Activated T-helper 1 cell treated with anti-CD3 and anti-CD28 coated beads, Interleukin-12 subunit alpha, Interleukin-12 subunit beta, Interleukin-2, Interleukin-4 antibody, amounts not matched to agents 30 ng/mL and 10 ng/mL and 1 ng/mL, durations not matched to agents 14 hours and 24 hours and 36 hours (primary cell): ENCODE results near the gene CNR2. TPM values are rescaled to one million over a fixed set of nuclear protein-coding genes. Genes with fewer than 3 reads are reported as not detected.

Experiments used
- DNase-seq: peaks from one replicate; pipeline ENCODE4 v3.0.0; 2021; ENCODE audit warnings: low spot score
- H3K27ac Mint-ChIP-seq: one replicate; pipeline ENCODE4 v1.8.0; 2021; ENCODE audit warnings: mild to moderate bottlenecking, mixed read lengths
- H3K27me3 Mint-ChIP-seq: one replicate; pipeline ENCODE4 v1.8.0; 2022; ENCODE audit warnings: mild to moderate bottlenecking, moderate library complexity, mixed read lengths; ENCODE audit not compliant: insufficient read depth
- H3K36me3 Mint-ChIP-seq: one replicate; pipeline ENCODE4 v1.8.0; 2021; ENCODE audit warnings: low read depth, mixed read lengths
- H3K4me1 Mint-ChIP-seq: one replicate; pipeline ENCODE4 v1.8.0; 2021; ENCODE audit warnings: low read depth, mixed read lengths
- H3K4me3 Mint-ChIP-seq: one replicate; pipeline ENCODE4 v1.8.0; 2021; ENCODE audit warnings: mild to moderate bottlenecking, moderate library complexity, mixed read lengths
- H3K9me3 Mint-ChIP-seq: one replicate; pipeline ENCODE4 v1.8.0; 2021; ENCODE audit warnings: mixed read lengths
- intact Hi-C: fragments of 100-400 bp; cut with micrococcal nuclease; formaldehyde crosslinking; loops from one replicate; pipeline ENCODE4 v1.15.1; 2024
- total RNA-seq: library from RNA; stranded (reverse); gene quantifications from 2 replicates; pipeline ENCODE4 v1.2.3, GENCODE V29; 2022

The CNR2 gene
- total RNA-seq, 1 donor from 2014 or later: not detected

DNA sequence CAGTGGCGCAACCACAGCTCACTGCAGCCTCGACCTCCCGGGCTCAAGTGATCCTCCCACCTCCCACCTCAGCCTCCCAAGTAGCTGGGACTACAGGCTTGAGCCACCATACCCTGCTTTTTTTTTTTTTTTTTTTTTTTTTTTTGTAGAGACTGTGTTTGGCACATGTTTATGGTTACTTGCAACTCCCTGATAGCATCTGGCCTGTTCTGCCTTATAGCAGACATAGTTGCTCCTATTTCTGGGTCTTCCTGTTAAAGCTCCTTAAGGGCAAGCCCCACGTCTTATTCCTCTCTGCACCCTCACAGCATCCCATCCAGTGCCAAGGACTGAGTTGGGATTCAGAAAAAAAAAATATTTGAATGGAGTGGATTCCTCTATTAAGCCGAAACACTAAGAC, 17.1 kb upstream of the CNR2 start:
- no peak for DNase-seq
- intact Hi-C loops: no loop called here
- no peaks in the 10 kb centered on the region for H3K4me1 Mint-ChIP-seq
- no peak overlapping the region for H3K4me3 Mint-ChIP-seq
- H3K9me3 Mint-ChIP-seq: no peaks in the 10 kb centered on the region
- H3K27ac Mint-ChIP-seq: no peak overlapping the region
- peaks cover 3% of the 10 kb centered on the region for H3K27me3 Mint-ChIP-seq
- no peaks in the 10 kb centered on the region for H3K36me3 Mint-ChIP-seq

DNA sequence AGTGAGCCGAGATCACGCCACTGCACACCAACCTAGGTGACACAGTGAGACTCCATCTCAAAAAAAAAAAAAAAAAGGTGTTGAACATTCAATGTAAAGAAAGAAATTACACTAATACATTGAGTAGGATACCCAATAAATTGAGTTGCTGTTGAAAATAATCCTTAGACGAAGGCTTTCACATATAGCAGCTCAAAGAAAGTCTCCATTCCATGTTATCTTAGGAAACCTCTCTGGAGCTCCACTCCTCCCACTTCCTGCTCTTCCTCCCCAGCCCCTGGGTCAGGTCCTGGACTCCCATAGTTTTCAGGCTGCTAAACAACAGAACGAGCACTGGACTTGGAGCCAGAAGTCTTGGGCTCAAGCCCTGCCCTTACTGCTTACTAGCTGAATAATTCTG, 15.6 kb upstream of the CNR2 start:
- H3K9me3 Mint-ChIP-seq: no peaks in the 10 kb centered on the region
- H3K4me3 Mint-ChIP-seq: no peak overlapping the region
- intact Hi-C loops: no loop called here
- no peaks in the 10 kb centered on the region for H3K36me3 Mint-ChIP-seq
- DNase-seq: no peak
- peaks cover 5% of the 10 kb centered on the region for H3K27me3 Mint-ChIP-seq
- H3K4me1 Mint-ChIP-seq: no peaks in the 10 kb centered on the region
- H3K27ac Mint-ChIP-seq: no peak overlapping the region

DNA sequence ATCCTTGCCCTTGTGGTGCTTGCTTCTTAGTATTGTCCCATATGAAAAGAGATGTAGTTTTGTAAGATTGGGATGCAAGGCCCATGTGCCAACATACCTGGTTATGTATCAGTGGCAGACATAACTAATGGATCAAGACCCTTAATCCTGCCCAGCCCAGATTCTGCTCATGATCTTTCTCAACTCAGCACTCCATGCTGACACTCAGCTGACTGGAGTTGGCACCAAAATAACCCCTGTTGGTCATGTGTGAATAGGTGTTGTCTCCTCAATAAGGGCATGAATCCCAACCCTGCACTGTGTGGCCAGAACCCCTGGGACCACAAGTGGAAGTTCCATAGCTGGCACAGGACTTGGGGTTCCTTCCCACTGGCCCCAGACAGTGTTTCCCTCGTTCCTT, 13.9 kb upstream of the CNR2 start:
- Mint-ChIP-seq H3K27ac (no peak overlapping the region), H3K27me3 (peaks cover 6% of the 10 kb centered on the region), H3K36me3 (no peaks in the 10 kb centered on the region), H3K4me3 (no peak overlapping the region), H3K9me3 (no peaks in the 10 kb centered on the region), H3K4me1 (no peaks in the 10 kb centered on the region)
- DNase-seq: no peak
- intact Hi-C loops: no loop called here

DNA sequence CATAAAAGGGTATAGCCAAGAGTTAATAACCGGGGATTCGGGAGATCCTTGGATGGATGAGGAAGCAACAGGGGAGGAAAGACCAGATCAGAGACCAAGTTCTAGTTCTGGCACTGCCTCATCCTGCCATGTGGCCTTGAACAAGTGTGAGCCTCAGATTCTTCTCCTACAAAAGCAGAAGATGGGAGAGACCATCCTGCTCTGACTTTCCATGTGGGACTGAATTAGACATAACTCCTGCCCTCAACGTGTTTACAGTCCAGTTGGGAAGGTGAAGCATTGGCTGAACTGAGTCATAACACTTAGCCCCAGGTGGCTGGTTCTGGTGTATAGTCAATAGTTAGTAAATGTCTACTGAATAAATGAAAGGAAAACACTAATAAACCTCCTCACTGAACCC, 12.1 kb upstream of the CNR2 start:
- Mint-ChIP-seq H3K27ac (no peak overlapping the region), H3K9me3 (no peaks in the 10 kb centered on the region), H3K4me1 (no peaks in the 10 kb centered on the region), H3K36me3 (no peaks in the 10 kb centered on the region), H3K4me3 (no peak overlapping the region), H3K27me3 (peaks cover 6% of the 10 kb centered on the region)
- no peak for DNase-seq
- intact Hi-C loops: no loop called here

DNA sequence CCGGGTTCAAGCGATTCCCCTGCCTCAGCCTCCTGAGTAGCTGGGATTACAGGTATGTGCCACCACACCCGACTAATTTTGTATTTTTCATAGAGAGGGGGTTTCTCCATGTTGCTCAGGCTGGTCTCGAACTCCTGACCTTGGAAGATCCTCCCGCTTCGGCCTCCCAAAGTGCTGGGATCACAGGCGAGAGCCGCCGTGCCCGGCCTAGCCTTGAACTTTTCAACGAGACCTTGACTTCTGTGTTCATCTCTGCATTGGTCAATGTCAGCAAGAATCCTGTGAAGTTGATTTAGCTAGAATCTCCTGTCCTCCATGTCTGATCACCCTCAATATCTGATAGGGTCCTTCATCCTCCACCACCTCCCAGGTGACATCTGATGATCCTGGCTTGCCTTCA, 11.4 kb upstream of the CNR2 start:
- intact Hi-C loops: no loop called here
- Mint-ChIP-seq H3K4me3 (no peak overlapping the region), H3K27me3 (peaks cover 9% of the 10 kb centered on the region), H3K36me3 (no peaks in the 10 kb centered on the region), H3K27ac (no peak overlapping the region), H3K4me1 (no peaks in the 10 kb centered on the region), H3K9me3 (no peaks in the 10 kb centered on the region)
- no peak for DNase-seq

DNA sequence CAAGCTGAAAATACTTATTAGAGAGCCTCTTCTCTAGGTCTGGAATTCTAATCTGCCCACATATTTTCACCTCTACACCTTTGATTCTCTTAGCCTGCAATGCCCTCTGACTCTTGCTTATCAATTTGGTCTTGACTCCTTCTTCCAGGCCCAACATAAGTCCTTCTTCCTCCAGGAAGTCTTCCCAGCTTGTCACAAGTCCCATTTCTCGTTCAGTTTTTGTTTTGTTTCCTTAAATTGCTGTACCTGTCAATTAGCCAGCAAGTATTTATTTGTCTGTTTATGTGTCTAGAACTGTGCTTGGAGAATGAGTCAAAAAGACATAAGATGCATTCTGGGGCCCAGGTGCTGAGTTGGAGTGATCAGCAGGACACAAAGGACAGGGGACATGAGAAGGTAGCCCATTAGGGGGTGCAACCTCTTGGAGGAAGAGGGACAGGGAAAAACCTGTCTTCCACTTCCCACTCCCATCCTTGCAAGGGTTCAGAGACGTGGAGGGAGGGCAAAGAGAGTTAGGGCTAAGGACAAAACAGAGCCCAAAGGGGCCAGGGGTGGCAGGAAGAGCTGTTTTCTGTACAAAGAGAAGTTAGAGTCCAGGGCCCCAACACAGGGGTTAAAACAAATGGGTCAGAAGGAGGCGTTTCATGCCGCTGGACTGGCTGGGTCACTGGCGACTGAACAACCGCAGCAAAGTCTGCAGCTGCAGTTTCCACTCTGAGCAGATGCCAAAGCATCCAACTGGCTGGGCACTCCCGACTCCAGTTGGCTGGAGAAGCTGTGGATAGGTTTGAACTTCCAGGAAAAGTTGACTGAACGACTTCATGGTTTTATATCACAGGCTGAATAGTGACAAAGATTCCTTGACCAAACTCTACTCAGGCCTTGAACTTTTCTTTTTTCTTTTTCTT, 10.7 kb upstream of the CNR2 start:
- no peak for DNase-seq
- no peak overlapping the region for H3K27ac Mint-ChIP-seq
- peaks cover 9% of the 10 kb centered on the region for H3K27me3 Mint-ChIP-seq
- no peaks in the 10 kb centered on the region for H3K9me3 Mint-ChIP-seq
- no peaks in the 10 kb centered on the region for H3K36me3 Mint-ChIP-seq
- intact Hi-C loops: no loop called here
- H3K4me1 Mint-ChIP-seq: no peaks in the 10 kb centered on the region
- no peak overlapping the region for H3K4me3 Mint-ChIP-seq

DNA sequence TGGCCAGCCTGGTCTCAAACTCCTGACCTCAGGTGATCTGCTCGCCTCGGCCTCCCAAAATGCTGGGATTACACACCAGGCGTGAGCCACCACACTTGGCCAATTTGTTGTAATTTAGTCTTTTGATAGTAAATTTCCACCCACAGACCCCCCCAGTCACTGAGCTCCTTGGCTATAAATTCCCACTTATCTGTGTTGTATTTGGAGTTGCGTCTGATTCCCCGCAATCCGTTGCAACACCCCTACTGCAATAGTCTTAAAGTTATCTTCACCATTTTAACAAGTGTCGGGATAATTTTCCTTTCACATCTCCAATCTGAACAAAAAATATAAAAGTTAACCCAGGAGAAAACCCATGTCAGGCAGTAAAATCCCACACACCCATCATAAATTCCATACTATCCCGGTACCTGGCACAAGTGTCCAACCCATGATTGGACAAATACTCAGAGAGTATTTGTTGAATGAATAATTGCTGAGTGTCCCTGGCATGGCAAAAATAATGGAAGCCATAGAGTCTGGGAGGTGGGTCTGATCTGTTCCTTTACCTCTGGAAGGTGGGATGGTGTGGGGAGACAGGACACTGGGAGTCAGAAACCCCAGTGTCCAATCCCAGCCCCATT, 9.3 kb upstream of the CNR2 start:
- Mint-ChIP-seq H3K36me3 (no peaks in the 10 kb centered on the region), H3K4me3 (no peak overlapping the region), H3K4me1 (no peaks in the 10 kb centered on the region), H3K27ac (no peak overlapping the region), H3K9me3 (no peaks in the 10 kb centered on the region), H3K27me3 (peaks cover 13% of the 10 kb centered on the region)
- intact Hi-C loops: no loop called here
- no peak for DNase-seq

DNA sequence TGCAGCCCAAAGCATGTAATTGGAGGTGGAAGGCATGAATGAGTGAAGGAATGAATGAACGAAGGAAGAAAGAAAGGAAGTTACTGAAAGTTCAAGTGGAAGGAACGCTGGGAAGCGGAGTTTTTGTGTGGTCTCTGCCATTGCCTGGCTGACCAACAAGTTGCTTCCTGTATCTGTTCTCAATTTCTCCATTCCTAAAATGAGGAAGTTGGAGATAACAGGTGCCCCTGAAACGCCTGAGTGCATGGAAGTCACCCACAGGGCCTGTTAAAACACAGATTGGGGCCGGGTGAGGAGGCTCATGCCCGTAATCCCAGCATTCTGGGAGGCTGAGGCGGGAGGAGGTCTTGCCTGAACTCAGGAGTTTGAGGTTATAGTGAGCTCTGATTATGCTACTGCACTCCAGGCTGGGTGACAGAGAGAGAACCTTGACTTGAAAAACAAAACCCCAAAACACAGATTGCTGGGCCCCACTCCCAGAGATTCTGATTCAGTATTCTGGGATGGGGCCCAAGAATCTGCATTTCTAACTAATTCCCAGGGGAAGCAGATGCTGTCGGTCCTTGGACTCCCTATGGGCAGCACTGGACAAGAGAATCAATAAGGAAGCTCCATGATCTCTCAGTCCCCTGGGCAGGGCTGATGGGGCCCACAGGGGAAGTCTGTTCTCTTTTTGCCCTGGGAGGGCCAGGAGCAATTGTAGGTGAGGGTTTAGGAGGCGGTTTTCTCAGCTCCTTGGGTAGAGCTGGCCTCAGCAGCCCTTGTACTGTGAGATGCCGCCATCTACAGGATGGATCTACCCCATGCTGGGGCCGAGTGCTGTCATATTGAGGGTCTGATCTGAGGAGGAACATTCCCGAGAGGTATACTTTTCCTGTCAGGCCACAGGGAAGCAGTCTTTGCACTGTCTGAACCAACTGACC, 3.3 kb upstream of the CNR2 start:
- intact Hi-C loops: loop anchor here (1.0 kb wide), 4 partner anchors 48 to 144 kb away; partner anchors contain the start of gene FUCA1
- no peak overlapping the region for H3K4me3 Mint-ChIP-seq
- H3K27ac Mint-ChIP-seq: peak overlapping the region; percentile 80
- H3K36me3 Mint-ChIP-seq: no peaks in the 10 kb centered on the region
- peaks cover 15% of the 10 kb centered on the region for H3K27me3 Mint-ChIP-seq
- peaks cover 11% of the 10 kb centered on the region for H3K4me1 Mint-ChIP-seq
- H3K9me3 Mint-ChIP-seq: no peaks in the 10 kb centered on the region
- DNase-seq: peak; percentile 36

DNA sequence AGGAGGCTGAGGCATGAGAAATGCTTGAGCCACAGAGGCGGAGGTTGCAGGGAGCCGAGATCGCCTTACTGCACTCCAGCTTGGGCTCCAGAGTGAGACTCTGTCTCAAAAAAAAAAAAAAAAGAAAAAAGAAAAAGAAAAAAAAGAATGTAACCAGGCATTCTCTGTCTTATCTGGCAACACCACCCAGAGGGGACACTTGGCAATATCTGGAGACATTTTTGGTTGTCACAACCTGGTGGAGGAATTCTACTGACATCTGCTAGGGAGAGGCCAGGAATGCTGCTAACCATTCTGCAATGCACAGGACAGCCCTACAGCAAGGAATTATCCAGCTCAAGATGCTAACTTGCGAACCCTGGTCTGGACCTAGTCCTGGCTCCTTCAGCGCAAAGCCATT, 2.3 kb upstream of the CNR2 start:
- no peak for DNase-seq
- Mint-ChIP-seq H3K36me3 (no peaks in the 10 kb centered on the region), H3K27me3 (peaks cover 15% of the 10 kb centered on the region), H3K9me3 (no peaks in the 10 kb centered on the region), H3K27ac (no peak overlapping the region), H3K4me1 (peaks cover 21% of the 10 kb centered on the region), H3K4me3 (no peak overlapping the region)
- intact Hi-C loops: no loop called here

DNA sequence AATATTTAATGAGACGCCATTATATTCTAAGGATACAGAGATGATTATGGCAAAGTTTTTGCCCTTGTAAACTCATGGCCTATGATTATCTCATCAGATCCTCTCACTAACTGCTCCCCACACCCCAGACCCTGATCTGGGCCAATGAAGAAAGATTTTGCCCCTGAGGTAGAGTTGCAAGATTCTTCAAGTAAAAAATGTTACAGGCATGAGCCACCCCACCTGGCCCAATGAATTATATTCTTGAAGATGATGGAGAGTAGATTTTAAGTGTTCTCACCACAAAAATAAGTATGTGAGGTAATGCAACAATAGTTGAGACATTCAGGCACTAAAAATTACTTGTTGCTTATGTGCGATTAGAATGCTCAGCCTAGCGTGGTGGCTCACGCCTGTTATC, 1.8 kb upstream of the CNR2 start:
- no peaks in the 10 kb centered on the region for H3K9me3 Mint-ChIP-seq
- intact Hi-C loops: no loop called here
- no peak for DNase-seq
- H3K36me3 Mint-ChIP-seq: no peaks in the 10 kb centered on the region
- no peak overlapping the region for H3K27ac Mint-ChIP-seq
- H3K27me3 Mint-ChIP-seq: peaks cover 15% of the 10 kb centered on the region
- H3K4me3 Mint-ChIP-seq: no peak overlapping the region
- H3K4me1 Mint-ChIP-seq: peaks cover 25% of the 10 kb centered on the region

DNA sequence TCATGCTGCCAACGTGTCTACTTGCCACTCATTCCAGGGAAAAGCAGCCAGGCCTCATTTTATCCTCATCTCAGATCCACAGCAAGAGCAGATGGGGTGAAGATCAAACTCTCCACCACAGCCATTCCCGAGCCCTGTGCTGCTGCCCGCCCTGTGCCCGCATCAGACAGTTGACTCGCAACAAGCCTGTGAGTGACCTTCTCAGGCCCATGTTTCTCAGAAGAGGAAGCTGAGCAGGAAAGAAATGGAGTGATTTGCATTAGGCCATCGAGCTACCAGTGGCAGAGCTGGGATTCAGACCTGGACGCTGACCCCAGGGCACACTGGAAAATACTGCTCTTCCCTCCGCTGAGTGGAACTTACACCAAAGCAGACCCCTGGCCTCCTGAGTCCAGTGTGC, 1.2 kb downstream of the CNR2 start:
- H3K27ac Mint-ChIP-seq: no peak overlapping the region
- H3K4me1 Mint-ChIP-seq: peaks cover 41% of the 10 kb centered on the region

DNA sequence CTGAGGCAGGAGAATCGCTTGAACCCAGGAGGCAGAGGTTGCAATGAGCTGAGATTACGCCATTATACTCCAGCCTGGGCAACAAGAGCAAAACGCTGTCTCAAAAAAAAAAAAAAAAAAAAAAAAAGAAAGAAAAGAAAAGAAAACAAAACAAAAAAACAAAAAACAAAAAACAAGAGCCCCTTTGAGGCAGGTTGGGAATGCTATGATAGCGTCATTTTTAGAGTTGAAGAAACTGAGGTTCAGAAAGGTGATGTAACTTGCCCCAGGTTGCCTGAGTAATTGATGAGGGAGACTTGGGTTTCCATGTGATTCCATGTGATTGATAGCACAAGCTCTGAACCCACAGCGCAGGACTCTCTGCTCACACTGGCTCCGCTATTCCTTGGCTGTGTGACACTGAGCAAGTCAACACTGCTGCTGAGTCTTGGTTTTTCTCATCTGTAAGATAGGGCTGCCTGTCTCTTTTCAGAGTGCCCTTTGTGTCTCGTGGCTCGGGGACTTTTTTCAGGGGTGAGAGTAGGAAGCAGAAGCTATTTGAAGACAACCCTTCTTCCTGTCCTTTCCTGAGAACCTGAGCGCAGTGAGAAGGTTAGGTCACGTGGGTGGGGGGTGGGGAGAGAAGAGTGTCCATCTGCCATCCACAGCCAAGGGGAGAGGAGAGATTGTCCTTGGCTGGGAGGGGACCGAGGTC, 2.5 kb downstream of the CNR2 start:
- DNase-seq: peak; percentile 11
- H3K27me3 Mint-ChIP-seq: peaks cover 14% of the 10 kb centered on the region
- peaks cover 44% of the 10 kb centered on the region for H3K4me1 Mint-ChIP-seq
- H3K36me3 Mint-ChIP-seq: no peaks in the 10 kb centered on the region
- peak overlapping the region; percentile 38 for H3K27ac Mint-ChIP-seq
- peak overlapping the region; percentile 42 for H3K4me3 Mint-ChIP-seq
- intact Hi-C loops: no loop called here
- H3K9me3 Mint-ChIP-seq: no peaks in the 10 kb centered on the region

More for the DNA sequence above, 1.2 kb downstream of the CNR2 start:
- Mint-ChIP-seq H3K4me3 (no peak overlapping the region), H3K36me3 (no peaks in the 10 kb centered on the region), H3K27me3 (peaks cover 13% of the 10 kb centered on the region), H3K9me3 (no peaks in the 10 kb centered on the region)
- intact Hi-C loops: no loop called here
- no peak for DNase-seq
